ENCODE data around the gene ART3.
A peak's percentile ranks its signal among the peaks of the same experiment; 100 is the strongest.
"Not testable (repeated sequence)": the region's sequence is repeated elsewhere in the genome, so short reads cannot be mapped to it uniquely, and the experiment has no call there.

The ART3 gene, protein sequence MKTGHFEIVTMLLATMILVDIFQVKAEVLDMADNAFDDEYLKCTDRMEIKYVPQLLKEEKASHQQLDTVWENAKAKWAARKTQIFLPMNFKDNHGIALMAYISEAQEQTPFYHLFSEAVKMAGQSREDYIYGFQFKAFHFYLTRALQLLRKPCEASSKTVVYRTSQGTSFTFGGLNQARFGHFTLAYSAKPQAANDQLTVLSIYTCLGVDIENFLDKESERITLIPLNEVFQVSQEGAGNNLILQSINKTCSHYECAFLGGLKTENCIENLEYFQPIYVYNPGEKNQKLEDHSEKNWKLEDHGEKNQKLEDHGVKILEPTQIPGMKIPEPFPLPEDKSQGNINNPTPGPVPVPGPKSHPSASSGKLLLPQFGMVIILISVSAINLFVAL

DNA sequence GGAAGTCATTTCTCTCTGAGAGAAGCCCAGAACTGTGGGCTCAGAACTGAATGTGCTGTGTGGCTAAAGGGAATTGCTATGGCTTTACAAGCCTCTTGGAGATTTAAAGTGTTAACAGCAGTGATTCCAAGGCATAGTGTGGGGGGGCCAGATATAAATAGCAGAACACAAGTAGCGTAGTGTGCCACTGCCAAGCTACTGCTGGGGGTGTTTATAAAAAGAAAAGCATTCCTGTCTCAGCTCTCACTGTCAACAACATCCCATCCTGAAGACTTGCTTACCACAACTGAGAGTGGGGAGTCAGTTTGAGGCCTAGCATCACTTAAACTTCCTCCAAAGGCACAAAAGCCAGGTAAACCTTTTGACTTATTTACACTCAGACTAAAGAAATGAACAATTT lies at the start of gene ART3:
Gene ART3 (plus strand): TSS at position 242 of the 400 bp plus-strand sequence. CDS start 1,181 bp downstream, outside the sequence.
- DNase-seq (ENCODE audit: low read depth in 2 of 2), result no peak

GRCh38 chr4:76028350-76028765 lies 46.2 kb upstream of the ART3 start:
- no peak for DNase-seq (ENCODE audit: low read depth in 2 of 2)

GRCh38 chr4:76029300-76029699 lies 45.2 kb upstream of the ART3 start:
- no peak for DNase-seq (ENCODE audit: low read depth in 2 of 2)

GRCh38 chr4:76035141-76035540 lies 39.4 kb upstream of the ART3 start:
- DNase-seq (ENCODE audit: low read depth in 2 of 2), result no peak

DNA sequence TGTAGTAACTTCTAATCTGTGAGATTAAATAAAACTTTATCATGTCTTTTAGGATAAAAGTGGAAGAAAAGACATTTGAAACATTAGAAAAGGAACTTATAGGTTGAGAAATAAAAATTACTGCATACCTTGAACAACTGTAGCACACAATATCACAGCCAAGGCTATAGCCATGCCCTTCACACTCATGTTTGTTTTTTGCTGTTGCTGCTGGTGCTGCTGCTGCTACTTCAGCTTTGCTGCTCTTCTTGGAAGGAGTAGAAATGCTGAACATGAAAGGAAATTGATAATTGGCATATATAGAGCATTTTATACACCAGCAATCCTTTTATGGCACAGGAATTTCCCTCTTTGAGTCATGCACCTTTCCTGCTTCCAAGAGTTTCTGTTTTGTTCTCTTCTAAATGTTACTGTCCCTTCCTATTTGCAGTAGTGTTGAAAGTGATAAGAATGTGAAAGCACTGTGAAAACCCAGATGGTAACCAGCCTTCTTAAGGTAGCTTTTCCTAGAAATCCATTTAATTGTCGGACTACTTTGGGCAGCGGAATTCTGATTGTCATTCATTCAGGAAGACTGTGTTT lies 38.6 kb upstream of the ART3 start, which contains the start of gene CXCL11:
Gene CXCL11 (minus strand): TSS at position 272 of the 582 bp plus-strand sequence. CDS start 83 bp downstream, at position 189.
- DNase-seq (ENCODE audit: low read depth in 2 of 2), result no peak

GRCh38 chr4:76036855-76037254 lies 37.7 kb upstream of the ART3 start:
- no peak for DNase-seq (ENCODE audit: low read depth in 2 of 2)

- DNase-seq (ENCODE audit: low read depth in 2 of 2), result not testable (repeated sequence)
Observed at GRCh38 chr4:76042241-76042998, 32.1 kb upstream of the ART3 start.

DNA sequence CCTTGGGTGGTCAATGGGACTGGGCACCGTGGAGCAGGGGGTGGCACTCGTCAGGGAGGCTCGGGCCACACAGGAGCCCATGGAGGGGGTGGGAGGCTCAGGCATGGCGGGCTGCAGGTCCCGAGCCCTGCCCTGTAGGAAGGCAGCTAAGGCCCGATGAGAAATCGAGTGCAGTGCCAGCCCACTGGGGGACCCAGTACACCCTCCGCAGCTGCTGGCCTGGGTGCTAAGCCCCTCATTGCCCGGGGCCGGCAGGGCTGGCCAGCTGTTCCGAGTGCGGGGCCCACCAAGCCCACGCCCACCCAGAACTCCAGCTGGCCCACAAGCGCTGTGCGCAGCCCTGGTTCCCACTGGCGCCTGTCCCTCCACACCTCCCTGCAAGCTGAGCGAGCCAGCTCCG lies 31.2 kb upstream of the ART3 start:
- DNase-seq (ENCODE audit: low read depth in 2 of 2), result not testable (repeated sequence)

DNA sequence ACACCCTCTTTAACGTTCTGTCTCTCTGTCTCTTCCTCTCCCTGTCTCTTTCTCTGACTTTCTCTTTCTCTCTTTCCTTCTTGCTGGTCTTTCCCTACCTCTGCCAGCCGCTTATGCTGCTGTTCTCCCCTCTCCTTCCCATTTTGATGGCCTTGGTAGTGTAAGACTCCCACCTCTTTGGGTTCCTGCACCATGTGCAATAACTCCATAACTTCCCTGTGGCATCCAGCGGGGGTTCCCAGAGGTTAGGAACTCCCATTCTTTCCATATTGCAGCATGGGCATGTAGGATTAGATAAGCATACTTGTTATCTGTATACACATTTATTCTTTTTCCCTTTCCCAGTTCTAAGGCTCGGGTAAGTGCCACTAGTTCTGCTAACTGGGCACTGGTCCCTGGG lies 29.8 kb upstream of the ART3 start:
- not testable (repeated sequence) for DNase-seq (ENCODE audit: low read depth in 2 of 2)

DNA sequence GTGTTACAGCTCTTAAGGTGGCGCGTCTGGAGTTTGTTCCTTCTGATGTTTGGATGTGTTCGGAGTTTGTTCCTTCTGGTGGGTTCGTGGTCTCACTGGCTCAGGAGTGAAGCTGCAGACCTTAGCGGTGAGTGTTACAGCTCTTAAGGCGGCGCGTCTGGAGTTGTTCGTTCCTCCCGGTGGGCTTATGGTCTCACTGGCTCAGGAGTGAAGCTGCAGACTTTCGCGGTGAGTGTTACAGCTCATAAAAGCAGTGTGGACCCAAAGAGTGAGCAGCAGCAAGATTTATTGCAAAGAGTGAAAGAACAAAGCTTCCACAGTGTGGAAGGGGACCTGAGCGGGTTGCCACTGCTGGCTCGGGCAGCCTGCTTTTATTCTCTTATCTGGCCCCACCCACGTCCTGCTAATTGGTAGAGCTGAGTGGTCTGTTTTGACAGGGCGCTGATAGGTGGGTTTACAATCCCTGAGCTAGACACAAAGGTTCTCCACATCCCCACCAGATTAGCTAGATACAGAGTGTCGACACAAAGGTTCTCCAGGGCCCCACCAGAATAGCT lies 24.6 kb upstream of the ART3 start:
- DNase-seq (ENCODE audit: low read depth in 2 of 2), result not testable (repeated sequence)

DNA sequence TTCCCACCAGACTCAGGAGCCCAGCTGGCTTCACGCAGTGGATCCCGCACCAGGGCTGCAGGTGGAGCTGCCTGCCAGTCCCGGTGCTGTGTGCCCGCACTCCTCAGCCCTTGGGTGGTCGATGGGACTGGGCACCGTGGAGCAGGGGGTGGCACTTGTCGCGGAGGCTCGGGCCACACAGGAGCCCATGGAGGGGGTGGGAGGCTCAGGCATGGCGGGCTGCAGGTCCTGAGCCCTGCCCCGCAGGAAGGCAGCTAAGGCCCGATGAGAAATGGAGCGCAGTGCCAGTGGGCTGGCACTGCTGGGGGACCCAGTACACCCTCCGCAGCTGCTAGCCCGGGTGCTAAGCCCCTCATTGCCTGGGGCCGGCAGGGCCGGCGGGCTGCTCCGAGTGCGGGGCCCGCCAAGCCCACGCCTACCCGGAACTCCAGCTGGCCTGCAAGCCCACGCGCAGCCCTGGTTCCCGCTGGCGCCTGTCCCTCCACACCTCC lies 23.9 kb upstream of the ART3 start:
- DNase-seq (ENCODE audit: low read depth in 2 of 2), result not testable (repeated sequence)

DNA sequence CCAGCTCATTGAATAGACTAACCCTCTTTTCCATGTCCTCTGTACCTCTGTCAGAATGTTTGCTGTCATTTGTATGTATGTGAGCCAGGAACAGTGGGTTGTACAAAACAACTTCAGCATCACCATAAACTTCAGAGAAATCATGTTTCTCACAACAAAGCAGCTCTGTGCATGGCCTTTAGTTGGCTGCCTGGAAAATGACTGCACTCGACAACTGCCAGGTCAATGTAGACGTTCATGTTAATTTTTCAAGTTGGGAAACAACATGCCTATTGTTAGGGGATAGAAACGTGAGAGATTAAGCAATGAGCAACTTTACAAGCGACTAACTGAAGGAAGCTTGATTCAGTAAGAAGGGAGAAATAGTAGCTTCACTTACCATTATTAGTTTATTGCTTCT lies 20.8 kb upstream of the ART3 start:
- DNase-seq (ENCODE audit: low read depth in 2 of 2), result no peak

DNA sequence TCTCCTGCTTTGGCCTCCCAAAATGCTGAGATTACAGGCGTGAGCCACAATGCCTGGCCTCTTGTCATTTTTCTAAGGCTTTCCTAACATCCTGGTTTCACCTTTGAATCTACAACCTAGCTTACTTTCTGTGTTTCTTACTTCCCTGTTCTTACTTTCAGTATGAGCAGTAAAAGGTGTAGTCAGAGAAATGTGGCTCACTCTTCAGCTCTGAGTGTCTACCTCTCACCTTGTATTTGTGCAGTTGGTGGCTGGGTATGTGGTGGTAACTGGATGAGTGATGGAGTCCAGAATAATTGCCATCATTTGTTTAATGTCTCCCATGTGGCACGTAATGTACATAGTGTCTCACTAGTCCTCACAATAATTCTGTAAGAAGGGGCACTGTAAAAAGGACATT lies 19.5 kb upstream of the ART3 start:
- DNase-seq (ENCODE audit: low read depth in 2 of 2), result peak in 1 of 2 donors; percentile 8

DNA sequence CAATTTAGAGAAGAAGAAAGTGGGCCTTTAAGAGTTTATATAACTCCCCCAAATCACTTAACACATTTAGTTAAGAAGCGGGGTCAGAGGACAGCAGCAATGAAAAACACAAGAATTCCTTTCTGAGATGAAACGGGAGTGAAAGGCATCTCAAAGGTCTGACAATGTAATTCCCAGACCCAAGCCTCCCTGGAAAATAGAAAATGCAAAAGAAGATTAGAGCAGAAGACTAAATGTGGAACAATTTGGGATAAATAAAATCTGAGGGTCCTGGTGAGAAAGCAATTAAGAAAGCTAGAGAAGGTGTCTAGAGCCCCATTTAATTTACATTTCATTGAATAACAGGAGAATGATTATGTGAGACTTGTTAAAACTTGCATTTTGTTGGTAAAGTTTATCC lies 19.1 kb upstream of the ART3 start:
- DNase-seq (ENCODE audit: low read depth in 2 of 2), result no peak

DNA sequence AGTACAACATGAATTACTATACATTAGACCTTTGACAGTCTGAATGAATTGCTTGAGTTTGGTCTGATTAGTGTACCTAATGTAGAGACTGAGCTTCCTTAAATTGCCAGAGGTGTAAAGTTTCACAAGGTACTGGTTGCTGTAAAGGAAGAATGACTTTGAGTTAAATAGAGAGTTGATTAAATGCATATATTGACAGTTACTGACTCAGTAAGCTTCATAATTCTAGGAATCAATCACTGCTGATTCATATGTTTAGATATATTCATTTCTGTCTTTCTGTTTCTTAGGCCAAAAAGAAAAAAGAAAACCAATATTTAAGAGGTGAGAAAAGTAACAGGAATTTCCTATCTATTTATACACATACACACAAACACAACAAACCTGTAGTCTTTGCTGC lies 16.2 kb upstream of the ART3 start:
- no peak for DNase-seq (ENCODE audit: low read depth in 2 of 2)

GRCh38 chr4:76058888-76059426 lies 15.6 kb upstream of the ART3 start:
- no peak for DNase-seq (ENCODE audit: low read depth in 2 of 2)

DNA sequence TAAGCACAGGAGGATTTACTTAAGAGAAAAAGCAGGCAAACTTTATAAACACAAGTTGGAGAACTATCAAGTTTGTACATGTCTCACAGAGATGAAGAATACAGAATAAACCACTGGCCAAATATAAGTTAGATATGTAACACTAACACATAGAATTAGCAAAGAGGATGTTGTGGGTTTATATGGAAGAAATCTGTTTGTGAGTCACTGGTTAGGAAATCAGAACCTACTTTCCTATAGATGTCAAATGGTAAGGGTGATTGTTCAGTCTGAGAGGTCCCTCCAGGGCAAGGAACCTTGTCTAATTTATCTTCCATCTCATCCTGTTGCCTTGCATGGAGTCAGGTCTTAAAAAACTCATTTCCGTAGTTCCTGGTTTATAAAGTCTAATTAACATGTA lies 14.8 kb upstream of the ART3 start:
- DNase-seq (ENCODE audit: low read depth in 2 of 2), result no peak

DNA sequence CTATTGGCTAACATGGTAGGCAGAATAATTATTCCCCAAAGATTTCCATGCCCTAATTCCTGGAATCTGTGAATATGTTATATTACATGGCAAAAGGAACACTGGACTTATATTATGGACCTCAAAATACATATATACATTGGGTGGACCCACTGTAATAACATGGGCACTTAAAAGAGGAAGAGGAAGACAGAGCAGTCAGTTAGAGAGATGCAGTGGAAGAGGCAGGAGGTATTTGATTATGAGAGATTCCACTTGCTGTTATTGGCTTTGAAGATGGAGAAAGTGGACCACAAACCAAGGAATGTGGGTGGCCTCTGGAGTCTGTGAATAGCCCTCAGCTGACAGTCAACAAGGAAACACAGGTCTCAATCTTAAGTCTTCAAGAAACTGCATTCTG lies 14.0 kb upstream of the ART3 start:
- no peak for DNase-seq (ENCODE audit: low read depth in 2 of 2)

DNA sequence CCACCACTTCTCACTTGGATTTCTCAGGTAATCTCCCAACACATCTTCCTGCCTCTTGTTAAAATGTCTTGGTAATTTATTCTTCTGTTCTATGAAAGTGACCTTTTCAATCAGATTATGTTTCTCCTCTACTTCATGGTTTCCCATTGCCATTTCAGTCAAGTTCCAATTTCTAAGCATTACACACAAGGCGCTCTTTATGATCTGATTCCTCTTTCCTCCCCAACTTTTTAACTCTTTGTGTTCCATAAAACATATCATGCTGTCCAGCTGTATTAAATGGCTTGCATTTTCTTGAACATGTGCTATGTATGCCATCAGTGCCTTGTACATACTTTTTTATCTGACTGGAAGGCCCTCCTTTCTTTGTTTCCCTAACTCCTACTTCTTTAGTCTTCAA lies 13.1 kb upstream of the ART3 start:
- DNase-seq (ENCODE audit: low read depth in 2 of 2), result no peak

DNA sequence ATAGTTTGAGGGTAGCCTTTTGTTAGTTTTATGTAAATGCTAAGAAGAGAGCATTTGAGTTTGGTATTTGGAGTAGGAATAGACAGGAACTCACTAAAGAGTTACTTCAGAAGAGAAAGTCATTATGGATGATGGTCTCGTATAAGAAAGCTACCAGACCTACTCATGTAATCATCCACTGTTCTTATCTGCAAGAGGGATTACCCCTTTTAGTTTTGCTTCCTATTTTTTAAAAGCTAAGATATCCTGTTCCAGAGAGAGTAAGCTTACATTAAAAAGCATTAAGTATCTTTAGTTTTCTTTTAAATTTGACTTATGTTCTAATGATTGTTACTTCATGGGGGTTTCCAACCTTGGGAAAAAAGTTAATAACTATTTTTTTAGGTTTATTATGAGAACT lies 12.5 kb upstream of the ART3 start:
- no peak for DNase-seq (ENCODE audit: low read depth in 2 of 2)

GRCh38 chr4:76066546-76066945 lies 8.0 kb upstream of the ART3 start:
- DNase-seq (ENCODE audit: low read depth in 2 of 2), result no peak

All from stimulated activated CD4-positive, alpha-beta T cell treated with anti-CD3 and anti-CD28 coated beads, Interleukin-4, amount 100 ng/mL, for 48 hours (primary cell).